ENCODE measurements around the gene CEP170B.

CEP170B gene

GRCh38 chr14:104871145-104871655 is 6.1 kb downstream of the CEP170B start:
- TF ChIP-seq, protein P1, sequence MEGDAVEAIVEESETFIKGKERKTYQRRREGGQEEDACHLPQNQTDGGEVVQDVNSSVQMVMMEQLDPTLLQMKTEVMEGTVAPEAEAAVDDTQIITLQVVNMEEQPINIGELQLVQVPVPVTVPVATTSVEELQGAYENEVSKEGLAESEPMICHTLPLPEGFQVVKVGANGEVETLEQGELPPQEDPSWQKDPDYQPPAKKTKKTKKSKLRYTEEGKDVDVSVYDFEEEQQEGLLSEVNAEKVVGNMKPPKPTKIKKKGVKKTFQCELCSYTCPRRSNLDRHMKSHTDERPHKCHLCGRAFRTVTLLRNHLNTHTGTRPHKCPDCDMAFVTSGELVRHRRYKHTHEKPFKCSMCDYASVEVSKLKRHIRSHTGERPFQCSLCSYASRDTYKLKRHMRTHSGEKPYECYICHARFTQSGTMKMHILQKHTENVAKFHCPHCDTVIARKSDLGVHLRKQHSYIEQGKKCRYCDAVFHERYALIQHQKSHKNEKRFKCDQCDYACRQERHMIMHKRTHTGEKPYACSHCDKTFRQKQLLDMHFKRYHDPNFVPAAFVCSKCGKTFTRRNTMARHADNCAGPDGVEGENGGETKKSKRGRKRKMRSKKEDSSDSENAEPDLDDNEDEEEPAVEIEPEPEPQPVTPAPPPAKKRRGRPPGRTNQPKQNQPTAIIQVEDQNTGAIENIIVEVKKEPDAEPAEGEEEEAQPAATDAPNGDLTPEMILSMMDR (IDR thresholded peaks at IDR 0.05; ENCODE audit: low read depth, low read length, missing control alignments), result no peak
- no peak for DNase-seq (ENCODE audit: low read depth)
- in situ Hi-C loops (cut with HindIII; ENCODE audit: low sequenced_read_pairs), result no loop called here
- H3K4me3 ChIP-seq (ENCODE audit: low read depth, low read length), result no peak overlapping the region

DNA sequence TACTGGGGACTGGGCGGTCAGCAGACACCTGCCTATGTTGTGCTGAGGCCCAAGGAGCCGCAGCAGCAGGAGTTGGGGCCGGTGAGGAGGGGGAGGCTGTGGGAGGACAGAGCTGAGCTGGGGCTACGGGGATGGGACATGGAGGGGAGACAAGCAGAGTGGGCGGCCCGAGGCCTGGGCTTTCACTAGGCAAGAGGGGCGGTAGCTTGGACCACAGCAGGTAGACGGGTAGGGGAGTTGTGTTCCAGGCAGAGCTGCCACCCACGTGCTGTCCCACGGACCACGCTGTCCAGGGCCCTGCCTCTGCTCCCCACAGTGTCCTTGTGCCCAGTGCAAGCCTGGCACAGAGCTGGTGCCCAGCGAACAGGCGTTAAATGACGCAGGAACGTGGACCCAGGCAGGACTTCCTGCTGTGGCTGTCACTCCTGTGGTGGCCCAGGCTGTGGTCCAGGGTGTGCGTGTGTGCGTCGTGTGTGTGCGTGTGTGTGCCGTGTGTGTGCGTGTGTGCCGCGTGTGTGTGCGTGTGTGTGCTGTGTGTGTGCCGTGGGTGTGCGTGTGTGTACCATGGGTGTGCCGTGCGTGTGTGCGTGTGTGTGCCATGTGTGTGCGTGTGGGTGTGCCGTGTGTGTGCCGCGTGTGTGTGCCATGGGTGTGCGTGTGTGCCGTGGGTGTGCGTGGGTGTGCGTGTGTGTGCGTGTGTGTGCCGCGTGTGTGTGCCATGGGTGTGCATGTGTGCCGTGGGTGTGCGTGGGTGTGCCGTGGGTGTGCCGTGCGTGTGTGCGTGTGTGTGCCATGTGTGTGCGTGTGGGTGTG is 6.8 kb downstream of the CEP170B start:
- in situ Hi-C loops (cut with HindIII; ENCODE audit: low sequenced_read_pairs), result no loop called here
- TF ChIP-seq, protein P1 (IDR thresholded peaks at IDR 0.05; ENCODE audit: low read depth, low read length, missing control alignments), result no peak
- H3K4me3 ChIP-seq (ENCODE audit: low read depth, low read length), result no peak overlapping the region
- no peak for DNase-seq (ENCODE audit: low read depth)

- TF ChIP-seq, protein P1 (IDR thresholded peaks at IDR 0.05; ENCODE audit: low read depth, low read length, missing control alignments), result no peak
- no peak for DNase-seq (ENCODE audit: low read depth)
- in situ Hi-C loops (cut with HindIII; ENCODE audit: low sequenced_read_pairs), result no loop called here
- no peak overlapping the region for H3K4me3 ChIP-seq (ENCODE audit: low read depth, low read length)
Measured at GRCh38 chr14:104872469-104873341, 7.6 kb downstream of the CEP170B start.

DNA sequence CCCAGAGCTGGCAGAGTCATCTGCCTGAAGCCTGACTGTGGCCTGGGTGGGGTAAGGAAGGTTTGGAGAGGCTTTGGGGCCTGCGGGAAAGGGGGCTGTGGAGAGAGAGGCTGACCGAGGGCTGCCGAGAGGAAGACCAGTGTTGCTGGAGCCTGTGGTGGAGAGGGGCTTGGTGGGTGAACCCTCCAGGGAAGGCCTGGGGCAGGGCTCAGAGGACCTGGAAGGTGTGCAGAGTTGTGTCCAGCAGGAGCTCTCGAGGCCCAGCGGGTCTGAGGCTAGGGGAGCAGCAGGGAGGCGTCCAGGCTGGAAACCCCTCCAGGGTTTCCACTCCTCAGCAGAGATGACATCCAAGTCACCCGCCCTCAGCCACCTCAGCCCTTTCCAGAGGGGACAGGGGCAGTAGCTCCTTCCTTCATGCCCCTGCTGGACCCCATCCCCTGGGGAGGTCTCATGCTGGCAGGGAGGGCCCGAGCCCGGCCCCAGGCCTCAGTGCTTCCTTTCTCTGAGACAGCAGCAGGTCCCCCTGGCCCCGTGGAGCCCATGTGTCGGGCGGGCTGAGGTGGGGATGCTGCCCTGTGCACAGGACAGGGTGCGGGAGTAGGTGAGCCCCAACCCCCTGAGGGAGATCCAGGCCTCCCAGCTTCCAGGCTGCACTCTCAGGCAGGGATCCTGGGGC is 8.4 kb downstream of the CEP170B start:
- in situ Hi-C loops (cut with HindIII; ENCODE audit: low sequenced_read_pairs), result no loop called here
- DNase-seq (ENCODE audit: low read depth), result no peak
- H3K4me3 ChIP-seq (ENCODE audit: low read depth, low read length), result no peak overlapping the region
- TF ChIP-seq, protein P1 (IDR thresholded peaks at IDR 0.05; ENCODE audit: low read depth, low read length, missing control alignments), result no peak

DNA sequence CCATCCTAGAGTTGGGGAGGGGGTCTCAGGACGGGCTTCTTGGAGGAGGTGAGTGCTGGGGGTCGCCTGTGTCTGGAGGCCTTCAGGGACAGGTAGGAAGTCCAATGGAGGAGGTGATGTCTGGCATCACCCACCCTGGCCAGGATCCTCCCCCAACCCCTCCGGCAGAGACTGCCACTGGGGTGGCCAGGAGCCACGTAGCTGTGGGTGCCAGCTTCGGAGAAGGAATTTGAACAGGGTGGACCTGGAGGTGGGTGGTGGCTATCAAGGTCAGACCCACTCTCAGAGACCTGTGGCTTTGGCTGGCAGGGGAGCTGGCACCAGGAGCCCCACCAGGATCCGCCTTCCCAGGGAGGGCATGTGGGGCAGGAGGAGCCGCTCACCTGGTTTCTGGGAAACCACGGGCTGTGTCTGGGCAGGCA is 9.1 kb downstream of the CEP170B start:
- H3K4me3 ChIP-seq (ENCODE audit: low read depth, low read length), result no peak overlapping the region
- DNase-seq (ENCODE audit: low read depth), result no peak
- TF ChIP-seq, protein P1 (IDR thresholded peaks at IDR 0.05; ENCODE audit: low read depth, low read length, missing control alignments), result no peak
- in situ Hi-C loops (cut with HindIII; ENCODE audit: low sequenced_read_pairs), result no loop called here
